Measurements from ENCODE around the gene C13orf46. TPM values are rescaled to one million over a fixed set of nuclear protein-coding genes. Genes with fewer than 3 reads are reported as not detected.

C13orf46 gene
- total and polyA plus RNA-seq, 2 experiments from 2014 or later, result 1.7 TPM; not detected in 1

GRCh38 chr13:113905018-113905417 is 68.9 kb downstream of the C13orf46 start:
- no peak for TF ChIP-seq EZH2phosphoT487 (IDR thresholded peaks at IDR 0.05; ENCODE audit: insufficient read depth, low read depth)
- TF ChIP-seq EZH2 (IDR thresholded peaks at IDR 0.05; ENCODE audit: insufficient read depth, poor library complexity, severe bottlenecking), result no peak
- Histone ChIP-seq H3K36me3 (ENCODE audit: low read depth) (no peaks in the 10 kb centered on the region), H3K9me2 (ENCODE audit: insufficient read depth) (no peaks in the 10 kb centered on the region), H3K4me2 (ENCODE audit: unreplicated experiment) (no peak overlapping the region), H3K4me3 (no peak overlapping the region), H3K79me2 (ENCODE audit: insufficient read depth) (no peaks in the 10 kb centered on the region), H3F3A (ENCODE audit: insufficient read depth) (peaks cover 72% of the 10 kb centered on the region), H3K27me3 (replicated peaks; ENCODE audit: insufficient read depth) (no peaks in the 10 kb centered on the region), H2AFZ (no peak overlapping the region), H3K9me3 (ENCODE audit: low read depth) (no peaks in the 10 kb centered on the region), H3K27ac (no peak overlapping the region), H3K4me1 (ENCODE audit: insufficient read depth) (peaks cover 63% of the 10 kb centered on the region), H3K9ac (no peak overlapping the region), H4K20me1 (ENCODE audit: insufficient read depth) (no peaks in the 10 kb centered on the region)
- WGBS, 2 experiments (ENCODE audit: low coverage in 1 of 2, low lambda C conversion rate in 2 of 2, missing lambda C conversion rate in 2 of 2), result 91 to 92% methylated on average over 9 of the region's 9 CpGs
- DNase-seq, result no peak
- in situ Hi-C loops (cut with MboI), result no loop called here

GRCh38 chr13:113904411-113904810 is 69.5 kb downstream of the C13orf46 start:
- no peak overlapping the region for H3K4me3 ChIP-seq
- H3K9me3 ChIP-seq (ENCODE audit: low read depth), result no peaks in the 10 kb centered on the region
- H3K27me3 ChIP-seq (replicated peaks; ENCODE audit: insufficient read depth), result no peaks in the 10 kb centered on the region
- WGBS, 2 experiments (ENCODE audit: low coverage in 1 of 2, low lambda C conversion rate in 2 of 2, missing lambda C conversion rate in 2 of 2), result 35 to 36% methylated on average over 8 of the region's 8 CpGs
- peak; percentile 72 for DNase-seq
- H3F3A ChIP-seq (ENCODE audit: insufficient read depth), result peaks cover 69% of the 10 kb centered on the region
- in situ Hi-C loops (cut with MboI), result no loop called here
- no peak for TF ChIP-seq EZH2phosphoT487 (IDR thresholded peaks at IDR 0.05; ENCODE audit: insufficient read depth, low read depth)
- TF ChIP-seq EZH2 (IDR thresholded peaks at IDR 0.05; ENCODE audit: insufficient read depth, poor library complexity, severe bottlenecking), result no peak
- H3K9me2 ChIP-seq (ENCODE audit: insufficient read depth), result no peaks in the 10 kb centered on the region
- H3K4me1 ChIP-seq (ENCODE audit: insufficient read depth), result peaks cover 63% of the 10 kb centered on the region
- H3K79me2 ChIP-seq (ENCODE audit: insufficient read depth), result no peaks in the 10 kb centered on the region
- H3K36me3 ChIP-seq (ENCODE audit: low read depth), result no peaks in the 10 kb centered on the region
- no peak overlapping the region for H2AFZ ChIP-seq
- H3K4me2 ChIP-seq (ENCODE audit: unreplicated experiment), result no peak overlapping the region
- H3K27ac ChIP-seq, result peak overlapping the region; percentile 72; the same call in 1 of the 2 replicates
- H4K20me1 ChIP-seq (ENCODE audit: insufficient read depth), result no peaks in the 10 kb centered on the region
- H3K9ac ChIP-seq, result no peak overlapping the region

GRCh38 chr13:113903912-113904311 is 70.0 kb downstream of the C13orf46 start:
- Histone ChIP-seq H3K27me3 (replicated peaks; ENCODE audit: insufficient read depth) (no peaks in the 10 kb centered on the region), H3K9me3 (ENCODE audit: low read depth) (no peaks in the 10 kb centered on the region), H3K4me1 (ENCODE audit: insufficient read depth) (peaks cover 58% of the 10 kb centered on the region), H2AFZ (no peak overlapping the region; the same call in 1 of the 2 replicates), H3K9me2 (ENCODE audit: insufficient read depth) (no peaks in the 10 kb centered on the region), H3K79me2 (ENCODE audit: insufficient read depth) (no peaks in the 10 kb centered on the region), H3K4me2 (ENCODE audit: unreplicated experiment) (no peak overlapping the region), H3K9ac (peak overlapping the region; percentile 24; the same call in 1 of the 2 replicates), H3K36me3 (ENCODE audit: low read depth) (no peaks in the 10 kb centered on the region), H4K20me1 (ENCODE audit: insufficient read depth) (no peaks in the 10 kb centered on the region), H3K27ac (peak overlapping the region; percentile 72), H3F3A (ENCODE audit: insufficient read depth) (peaks cover 64% of the 10 kb centered on the region), H3K4me3 (no peak overlapping the region)
- DNase-seq, result no peak
- WGBS, 2 experiments (ENCODE audit: low coverage in 1 of 2, low lambda C conversion rate in 2 of 2, missing lambda C conversion rate in 2 of 2), result 81 to 82% methylated on average over 9 of the region's 9 CpGs
- TF ChIP-seq EZH2 (IDR thresholded peaks at IDR 0.05; ENCODE audit: insufficient read depth, poor library complexity, severe bottlenecking), result no peak
- no peak for TF ChIP-seq EZH2phosphoT487 (IDR thresholded peaks at IDR 0.05; ENCODE audit: insufficient read depth, low read depth)
- in situ Hi-C loops (cut with MboI), result no loop called here

Other genes starting within 250 kb of the C13orf46 start
- 7.7 TPM in 1 of 2 replicates, not detected in the other for gene TMEM255B, start 214.8 kb downstream of the C13orf46 start, total RNA-seq (2014; rRNA removed; shearing (Covaris generic))
- gene TMEM255B, start 214.8 kb downstream of the C13orf46 start, polyA plus RNA-seq (2016; fragmentation: Nextera tagmentation; extraction: Ambion mirVana), result 6.8 and 8.2 TPM in 2 replicates
- gene GAS6, start 110.0 kb downstream of the C13orf46 start, total RNA-seq (2014; rRNA removed; shearing (Covaris generic)), result 998 and 1,035 TPM in 2 replicates
- 822 and 865 TPM in 2 replicates for gene GAS6, start 110.0 kb downstream of the C13orf46 start, polyA plus RNA-seq (2016; fragmentation: Nextera tagmentation; extraction: Ambion mirVana)
- gene RASA3, start 158.5 kb upstream of the C13orf46 start, total RNA-seq (2014; rRNA removed; shearing (Covaris generic)), result 36.7 and 46.2 TPM in 2 replicates
- gene RASA3, start 158.5 kb upstream of the C13orf46 start, polyA plus RNA-seq (2016; fragmentation: Nextera tagmentation; extraction: Ambion mirVana), result 30.0 and 34.3 TPM in 2 replicates
- not detected in 2 replicates for gene CFAP97D2, start 205.2 kb upstream of the C13orf46 start, total RNA-seq (2014; rRNA removed; shearing (Covaris generic))
- not detected in 2 replicates for gene CFAP97D2, start 205.2 kb upstream of the C13orf46 start, polyA plus RNA-seq (2016; fragmentation: Nextera tagmentation; extraction: Ambion mirVana)